GM18858 (cell line): Measurements from ENCODE around the gene BTBD9.

Source experiments
- ATAC-seq: cut with Tn5 transposase; IDR thresholded peaks from one replicate; pipeline ENCODE4 v1.9.1; 2021; ENCODE audit not compliant: unreplicated experiment

The BTBD9 gene

GRCh38 chr6:38400101-38400500, 239.6 kb downstream of the BTBD9 start:
- no peak for ATAC-seq

DNA sequence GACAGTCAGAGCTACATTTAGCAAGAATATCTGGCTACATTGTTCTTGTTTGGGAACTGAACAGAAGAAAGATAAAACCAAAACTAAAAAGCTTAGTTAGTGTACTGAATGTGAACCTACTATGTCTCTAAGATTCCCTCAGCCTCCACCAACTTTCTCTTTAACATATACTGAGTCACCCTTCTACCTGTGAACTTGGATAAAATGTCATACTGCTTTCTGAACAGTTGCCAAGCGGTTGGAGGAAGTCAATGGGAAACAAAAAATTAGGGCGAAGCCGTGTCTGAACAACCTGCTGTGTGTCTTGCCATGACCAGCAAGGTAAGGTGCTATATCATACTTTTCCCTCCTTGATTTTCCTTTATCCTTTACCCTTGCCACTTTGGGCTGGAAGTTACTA, 243.5 kb downstream of the BTBD9 start:
- ATAC-seq, result no peak

- ATAC-seq, result no peak
These were observed 245.7 kb downstream of the BTBD9 start for GRCh38 chr6:38393986-38394385.

DNA sequence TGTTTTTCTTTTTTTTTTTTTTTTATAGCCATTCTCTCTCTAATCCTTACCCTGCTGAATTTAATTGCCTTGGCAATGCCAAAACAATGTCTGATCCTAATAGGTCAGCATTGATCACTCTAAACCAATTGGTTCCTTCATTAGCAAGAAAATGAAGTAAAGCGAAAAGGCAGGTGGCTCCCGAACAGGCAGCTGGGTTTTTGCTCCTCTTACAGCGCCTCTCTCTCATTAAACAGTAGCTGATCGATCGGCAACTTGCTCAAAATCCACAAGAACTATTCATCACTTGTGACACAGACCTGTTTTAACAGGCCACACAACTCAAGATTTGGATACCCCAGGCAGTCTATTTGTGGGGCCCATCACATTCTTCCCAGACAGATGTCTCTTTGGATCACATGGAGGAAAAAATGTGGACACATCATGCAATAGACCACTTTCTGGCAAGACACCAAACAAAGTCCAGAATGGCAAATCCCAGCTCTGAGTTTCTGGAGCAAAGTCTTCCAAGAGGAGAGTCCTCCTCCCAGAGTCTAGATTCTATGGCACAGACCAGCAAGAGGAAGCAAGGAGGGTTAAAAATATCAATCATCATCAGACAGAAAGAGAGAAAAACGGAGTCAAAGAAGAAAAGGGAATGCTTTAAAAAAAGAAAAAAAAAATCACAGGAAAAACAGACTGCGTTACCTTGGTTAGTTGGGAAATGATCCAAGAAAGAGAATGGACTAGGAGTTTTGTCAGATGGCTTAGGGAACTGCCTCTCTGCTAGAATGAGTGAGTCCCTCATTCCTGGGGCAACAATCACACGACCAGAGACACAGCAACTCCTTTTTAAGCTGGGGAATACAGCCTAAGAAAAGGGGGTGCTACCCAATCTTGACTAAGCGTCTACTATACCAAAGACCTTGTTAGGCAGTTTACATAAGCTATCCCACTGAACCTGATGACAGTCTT, 247.8 kb downstream of the BTBD9 start:
- no peak for ATAC-seq

DNA sequence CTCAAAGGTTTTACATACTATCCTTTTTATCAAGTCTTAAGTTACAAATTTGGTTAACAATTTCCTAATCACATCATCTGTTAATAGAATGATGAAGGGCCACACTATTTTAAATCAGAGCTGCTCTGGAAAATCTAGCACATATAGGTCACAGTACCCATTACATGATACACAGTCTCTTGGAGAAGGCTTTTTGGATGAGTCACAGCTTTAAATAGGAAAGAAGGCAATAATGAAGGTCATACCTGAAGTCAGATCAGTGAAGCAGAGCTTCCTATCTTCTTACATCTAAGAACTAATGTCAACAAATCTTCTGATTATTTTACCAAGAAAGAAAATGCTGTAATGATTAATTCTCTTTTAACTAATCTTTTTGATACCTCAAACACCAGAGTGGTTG, 248.5 kb downstream of the BTBD9 start:
- no peak for ATAC-seq

GRCh38 chr6:38389875-38390274, 249.9 kb downstream of the BTBD9 start:
- no peak for ATAC-seq

DNA sequence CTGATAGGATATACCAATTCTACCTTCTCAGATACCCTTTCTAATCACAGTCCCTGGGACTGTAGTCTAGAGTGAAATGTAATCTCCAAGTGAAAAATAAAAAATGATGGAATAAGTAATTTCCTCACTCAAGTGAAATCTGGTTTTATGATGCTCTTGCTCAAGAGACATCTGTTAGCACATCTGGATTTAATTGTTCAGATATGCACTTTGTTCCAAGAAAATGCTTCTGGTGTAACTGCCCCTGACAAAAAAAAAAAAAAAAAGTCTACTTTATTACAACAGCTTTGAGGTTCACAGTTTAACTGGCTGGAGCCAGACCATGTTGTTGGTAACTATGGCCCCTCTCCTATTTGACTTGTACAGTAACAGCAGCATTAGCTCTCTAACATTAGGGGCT, 251.8 kb downstream of the BTBD9 start:
- ATAC-seq, result no peak

GRCh38 chr6:38387461-38387860, 252.3 kb downstream of the BTBD9 start:
- no peak for ATAC-seq

DNA sequence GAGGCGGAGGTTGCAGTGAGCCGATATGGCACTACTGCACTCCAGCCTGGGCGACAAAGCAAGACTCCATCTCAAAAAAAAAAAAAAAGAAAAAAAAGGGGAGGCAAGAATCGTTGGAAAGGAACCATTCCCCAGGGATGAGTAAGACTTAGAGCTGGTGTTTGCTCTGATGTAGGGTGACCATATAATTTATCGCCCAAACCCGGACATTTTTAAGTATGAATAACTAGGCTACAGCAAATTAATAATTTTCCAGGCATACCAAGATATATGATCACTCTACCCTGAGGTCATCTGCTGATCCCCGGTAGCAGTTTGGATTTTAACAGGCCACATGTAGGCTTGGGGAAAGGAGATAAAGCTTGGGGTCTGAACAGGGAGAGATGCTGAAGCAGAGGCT, 260.9 kb downstream of the BTBD9 start:
- ATAC-seq, result no peak

GRCh38 chr6:38375937-38376336, 263.8 kb downstream of the BTBD9 start:
- ATAC-seq, result no peak

DNA sequence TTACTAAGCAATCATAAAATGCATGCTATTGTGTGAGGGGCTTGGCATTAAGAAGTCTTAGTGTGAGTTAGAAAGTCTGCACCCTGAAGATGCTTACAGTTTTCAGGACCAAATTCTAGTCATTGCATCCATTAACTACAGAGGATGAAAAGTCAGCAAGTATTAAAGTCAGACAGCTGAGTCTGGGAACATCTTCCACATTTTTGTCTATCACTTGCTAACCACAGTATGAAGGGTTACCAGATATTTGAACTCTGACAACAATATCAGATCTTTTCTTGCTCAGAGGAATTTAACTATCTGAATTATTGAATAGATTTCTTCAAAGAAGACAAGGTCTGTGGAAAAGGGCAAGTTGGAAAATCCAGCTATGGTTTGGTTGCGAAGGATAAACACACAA, 264.4 kb downstream of the BTBD9 start:
- no peak for ATAC-seq

- ATAC-seq, result no peak
These were observed 267.8 kb downstream of the BTBD9 start for GRCh38 chr6:38371881-38372280.

DNA sequence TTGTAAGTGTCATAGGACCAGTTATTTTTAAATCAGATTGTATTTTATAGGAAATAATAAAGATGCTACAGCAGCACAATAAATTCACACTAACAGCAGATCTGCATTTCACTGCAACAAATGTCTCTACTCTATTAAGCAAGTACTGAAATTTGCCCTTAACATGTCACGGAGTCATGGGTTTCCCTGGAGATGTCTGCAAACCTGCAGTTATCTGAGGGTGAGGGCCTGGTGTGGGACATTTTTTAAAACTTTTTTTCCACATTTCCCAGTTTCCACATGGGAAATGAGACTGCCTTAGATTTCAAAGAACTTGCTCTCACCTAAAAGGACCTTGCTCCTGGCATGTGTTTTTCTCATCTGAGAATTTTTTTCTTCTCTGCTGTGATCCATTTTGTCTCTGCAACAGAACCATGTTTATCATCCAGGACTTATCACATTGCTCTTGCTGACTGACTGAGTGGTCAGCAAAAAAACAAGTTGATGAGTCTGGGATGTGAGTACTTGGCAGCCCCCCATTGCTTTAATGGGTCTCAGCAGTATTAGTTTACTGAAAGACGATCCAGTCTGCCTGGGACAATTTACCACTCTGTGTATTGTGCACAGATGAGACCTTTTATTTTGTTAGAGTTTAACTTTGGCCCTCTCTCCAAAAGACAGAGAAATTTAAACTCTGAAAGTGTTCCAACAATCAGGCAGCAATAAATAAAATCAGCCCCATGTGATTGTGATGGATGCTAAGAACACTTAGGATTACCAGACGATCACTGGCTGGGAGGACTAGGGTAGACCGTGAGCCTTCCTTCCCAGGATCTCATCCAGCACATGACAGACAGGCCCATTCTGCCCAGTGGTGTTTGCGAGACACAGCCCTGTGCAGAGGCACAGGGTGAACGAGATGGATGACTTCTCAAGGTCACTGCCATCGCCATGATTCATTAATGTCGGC, 268.8 kb downstream of the BTBD9 start:
- no peak for ATAC-seq

GRCh38 chr6:38367231-38367630, 272.5 kb downstream of the BTBD9 start:
- no peak for ATAC-seq

DNA sequence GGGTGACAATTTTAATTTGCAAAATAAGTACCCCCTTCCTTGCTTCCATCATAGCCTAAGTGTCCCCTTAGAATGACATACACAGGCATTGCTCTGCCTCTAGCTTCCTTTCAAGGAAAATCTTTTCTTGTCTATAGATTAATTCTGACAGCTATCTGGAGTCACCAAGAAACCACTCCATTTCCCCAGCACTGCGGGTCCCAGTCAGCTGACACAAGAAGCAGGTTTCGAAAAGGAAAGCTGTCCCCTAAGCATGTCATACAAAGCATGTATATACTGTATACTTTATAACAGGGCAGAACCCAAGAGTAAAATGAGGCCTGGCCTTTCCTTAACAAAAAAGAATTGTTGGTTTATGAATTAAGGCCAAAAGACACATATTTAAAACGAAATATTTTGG, 273.5 kb downstream of the BTBD9 start:
- no peak for ATAC-seq

- no peak for ATAC-seq
These were observed 275.0 kb downstream of the BTBD9 start for GRCh38 chr6:38364775-38365174.

DNA sequence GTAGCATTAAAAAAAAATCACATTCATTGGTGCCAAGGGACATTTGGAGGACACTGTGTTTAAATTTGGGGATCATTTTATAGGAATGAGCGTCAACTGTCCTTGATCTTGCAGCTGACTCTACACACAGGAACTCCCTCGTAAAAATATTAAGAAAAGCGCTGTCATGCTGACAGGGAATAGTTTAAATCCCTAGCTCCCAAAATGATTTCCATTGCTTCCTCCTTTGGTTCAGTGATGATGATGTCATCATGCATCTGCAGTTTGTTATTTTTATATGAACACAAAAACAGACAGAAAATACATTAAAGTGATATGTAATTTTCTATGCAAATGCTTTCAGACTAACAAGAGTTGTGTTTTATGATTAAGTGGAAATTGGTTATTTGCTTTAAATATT, 275.6 kb downstream of the BTBD9 start:
- no peak for ATAC-seq

DNA sequence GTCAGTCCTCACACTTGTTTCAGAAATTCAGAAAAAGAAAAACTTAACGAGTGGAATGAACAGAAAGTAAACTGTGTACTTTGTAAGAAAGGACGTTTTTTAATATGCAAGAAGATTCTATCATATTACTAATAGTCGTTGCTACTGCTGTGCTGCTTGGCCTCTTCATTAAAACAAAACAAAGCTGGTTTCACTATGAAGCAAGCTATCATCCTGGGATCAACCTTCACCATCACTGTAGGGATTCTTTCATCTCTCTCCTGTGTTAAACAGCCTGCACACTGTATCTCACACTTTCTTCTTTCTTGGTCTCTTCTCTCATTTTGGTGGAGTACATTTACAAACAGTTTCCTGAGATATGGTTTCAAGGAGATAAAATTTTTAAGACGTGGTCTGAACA, 284.2 kb downstream of the BTBD9 start:
- ATAC-seq, result no peak

GRCh38 chr6:38354905-38355304, 284.8 kb downstream of the BTBD9 start:
- no peak for ATAC-seq

DNA sequence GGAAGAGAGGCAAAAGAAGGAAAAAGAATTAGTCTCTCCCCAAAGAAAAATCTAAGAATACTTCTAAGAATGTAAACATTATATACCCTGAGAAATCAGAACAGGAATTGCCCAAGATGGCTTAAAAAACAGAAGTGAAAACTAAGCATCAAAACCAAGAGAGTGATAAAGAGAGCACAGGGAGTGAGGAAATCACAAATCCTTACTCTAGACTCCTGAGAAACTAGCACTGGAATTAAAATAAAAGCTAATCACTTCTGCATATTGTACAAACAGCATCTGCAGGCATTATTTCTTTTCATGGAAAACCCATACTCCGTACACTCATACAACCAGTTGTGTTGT, 285.7 kb downstream of the BTBD9 start:
- ATAC-seq, result no peak

DNA sequence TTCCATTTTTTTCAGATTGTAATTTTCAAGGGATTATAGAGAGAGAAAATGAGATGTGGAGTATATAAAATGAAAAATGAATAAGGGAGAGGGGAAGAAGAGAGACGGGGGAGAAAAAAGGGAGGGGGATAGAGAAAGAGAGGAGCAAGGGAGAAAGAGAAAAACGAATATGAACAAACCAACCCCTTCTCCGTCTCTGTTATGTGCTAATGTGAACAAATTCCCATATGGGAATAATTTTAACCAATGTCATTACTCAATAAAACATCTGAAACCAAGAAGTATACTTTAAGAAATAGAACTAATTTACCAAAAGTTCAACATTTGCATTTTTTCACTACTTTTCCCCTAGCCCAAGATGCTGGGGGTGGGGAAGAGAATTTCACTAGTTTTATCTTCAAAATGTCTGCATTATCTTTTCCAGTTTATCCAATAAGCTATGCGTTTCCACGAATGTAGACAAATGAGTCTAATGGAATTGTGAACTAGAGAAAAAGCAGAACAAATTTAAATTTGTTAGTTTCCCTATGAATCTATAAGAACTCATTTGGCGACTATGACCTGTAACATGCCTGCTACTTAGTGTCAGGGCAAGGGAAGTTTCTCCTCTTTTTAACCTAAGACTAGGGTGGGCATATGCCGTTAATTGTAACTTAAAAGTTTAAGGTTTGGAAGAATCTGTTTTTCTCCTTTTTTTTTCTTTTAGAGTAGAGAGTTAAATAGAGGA, 286.3 kb downstream of the BTBD9 start:
- ATAC-seq, result no peak
